CD4-positive, alpha-beta T cell treated with Interferon alpha-2 for 1 hour (primary cell): ENCODE results near the gene CDV3.

ENCODE experiments used
- DNase-seq, 2 donors: peaks; one replicate each; pipeline ENCODE4 v3.0.0-alpha.2; 2020 to 2022

The CDV3 gene

GRCh38 chr3:133570139-133570936 is 3.1 kb upstream of the CDV3 start:
- DNase-seq, result no peak

DNA sequence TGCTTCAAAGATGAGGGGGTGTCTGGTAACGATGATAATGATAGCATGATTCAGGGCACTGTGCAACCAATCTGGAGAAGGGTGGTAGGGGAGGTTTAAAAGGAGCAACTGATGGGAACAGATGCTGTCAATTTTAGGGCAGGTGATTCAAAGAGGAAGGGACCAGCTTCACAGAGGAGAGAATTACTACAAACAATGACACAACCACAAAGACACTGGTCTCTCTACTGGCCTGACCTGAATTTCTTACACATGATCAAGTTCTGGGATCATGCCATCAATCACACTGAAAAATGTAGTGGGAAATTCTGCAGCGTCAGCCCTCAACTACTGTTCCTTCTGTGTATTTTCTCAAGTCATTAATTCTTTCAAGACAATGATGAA is 2.6 kb upstream of the CDV3 start:
- DNase-seq, result no peak

DNA sequence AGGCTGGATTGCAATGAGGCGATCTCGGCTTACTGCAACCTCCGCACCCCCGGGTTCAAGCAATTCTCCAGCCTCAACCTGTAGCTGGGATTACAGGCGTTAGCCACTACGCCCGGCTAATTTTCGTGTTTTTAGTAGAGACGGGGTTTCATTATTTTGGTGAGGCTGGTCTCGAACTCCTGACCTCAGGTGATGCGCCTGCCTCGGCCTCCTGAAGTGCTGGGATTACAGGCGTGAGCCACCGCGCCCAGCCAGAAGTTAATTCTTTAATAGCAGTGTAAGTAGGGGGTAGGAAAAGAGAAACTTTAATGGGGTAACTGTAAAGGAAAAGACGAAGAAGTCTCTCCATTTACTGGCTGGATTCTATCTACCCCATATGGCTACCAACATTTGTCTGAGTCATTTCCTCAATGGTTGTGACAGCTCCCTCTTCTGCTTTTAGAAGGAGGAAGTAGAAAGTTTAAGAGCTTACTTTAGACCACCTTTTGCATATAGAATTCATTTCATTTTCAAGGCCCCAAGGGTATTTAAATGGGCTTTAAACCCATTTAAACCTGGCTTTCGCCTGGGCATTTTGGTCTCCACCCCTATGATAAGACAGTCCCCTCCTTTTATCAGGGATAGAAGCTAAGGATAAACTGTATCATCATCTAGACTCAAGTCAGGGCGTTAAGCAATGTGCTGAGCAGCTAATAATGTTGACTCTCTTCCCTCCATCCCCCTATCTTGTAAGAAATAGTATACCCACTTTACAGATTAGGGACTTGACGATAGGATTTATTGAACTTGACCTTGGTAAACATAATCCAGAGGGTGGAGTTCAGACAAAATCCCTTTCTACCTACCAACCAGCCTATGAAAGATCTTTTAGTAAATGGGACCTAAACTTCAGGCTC is 1.1 kb upstream of the CDV3 start:
- DNase-seq, result peak; percentile 26 to 50

DNA sequence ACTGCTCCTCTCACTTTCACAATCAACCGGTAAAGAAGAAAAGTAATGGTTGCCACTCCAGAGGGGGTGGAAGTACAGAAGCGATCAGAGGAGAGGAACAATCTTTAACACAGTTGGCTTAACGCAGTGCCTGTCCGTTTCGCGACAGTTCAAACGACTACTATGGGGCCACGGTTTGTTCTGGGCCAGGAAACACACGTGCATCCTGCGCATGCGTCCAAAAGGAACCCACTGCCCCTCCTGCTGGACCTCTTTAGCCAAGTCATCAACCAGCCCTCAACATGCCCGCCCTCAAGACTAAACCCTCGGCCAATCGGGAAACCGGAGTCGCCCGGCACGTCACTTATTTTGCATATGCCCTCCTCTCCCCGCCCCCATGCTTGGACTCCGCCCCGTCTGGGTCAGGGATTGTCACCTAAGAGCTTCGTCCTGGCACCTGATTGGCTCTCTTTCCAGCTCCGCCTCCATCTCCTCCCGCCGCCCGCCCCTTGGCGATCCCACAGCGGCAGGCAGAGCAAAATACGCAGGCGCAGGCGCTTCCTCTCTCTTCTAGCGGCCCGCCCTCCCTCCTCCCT is 345 bp upstream of the CDV3 start:
- peak; percentile 100 for DNase-seq

- peak; percentile 68 to 79 for DNase-seq
Observed at GRCh38 chr3:133574260-133574881, 885 bp downstream of the CDV3 start.

DNA sequence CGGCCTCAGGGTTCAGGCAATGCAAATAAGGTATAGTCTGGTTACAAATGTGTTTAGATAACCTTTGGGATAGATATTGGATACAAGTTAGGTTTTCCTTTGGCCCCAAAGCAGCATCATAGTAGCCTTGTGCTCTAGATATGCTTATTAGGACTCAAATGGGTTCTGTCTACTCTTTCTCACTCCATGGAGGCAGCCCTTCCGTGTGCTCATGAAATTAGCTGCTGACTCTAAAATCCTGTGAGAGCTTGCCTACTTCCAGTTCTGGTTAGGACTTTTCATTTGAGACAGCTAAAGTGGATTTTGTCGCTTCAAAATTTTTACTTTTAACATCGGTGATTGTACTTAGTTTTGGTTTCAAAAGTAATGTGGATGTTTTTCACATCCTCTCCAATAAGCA is 1.6 kb downstream of the CDV3 start:
- DNase-seq, result no peak

DNA sequence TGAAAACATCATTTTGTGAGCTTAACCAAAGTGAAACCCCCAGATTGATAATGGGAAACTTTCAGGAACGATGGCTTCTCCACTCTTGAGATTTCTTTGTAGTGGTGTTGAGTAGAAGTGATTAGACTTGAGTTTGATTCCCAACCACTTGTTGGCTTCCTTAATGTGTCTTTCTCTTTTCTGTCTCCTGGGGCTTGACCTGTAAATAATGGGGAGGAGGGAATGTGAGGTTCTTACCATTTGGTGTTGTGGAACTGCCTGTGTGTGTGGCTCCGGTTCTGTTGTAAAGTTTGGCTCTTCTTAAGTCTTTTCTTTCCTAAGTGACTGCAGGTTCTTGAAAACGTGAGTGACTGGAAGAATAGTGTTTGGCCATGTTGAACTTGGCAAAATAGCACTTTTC is 2.7 kb downstream of the CDV3 start:
- no peak for DNase-seq

GRCh38 chr3:133578548-133579191 is 5.2 kb downstream of the CDV3 start:
- peak in 1 of 2 donors; percentile 24 for DNase-seq

GRCh38 chr3:133583396-133583795 is 9.9 kb downstream of the CDV3 start:
- DNase-seq, result no peak

DNA sequence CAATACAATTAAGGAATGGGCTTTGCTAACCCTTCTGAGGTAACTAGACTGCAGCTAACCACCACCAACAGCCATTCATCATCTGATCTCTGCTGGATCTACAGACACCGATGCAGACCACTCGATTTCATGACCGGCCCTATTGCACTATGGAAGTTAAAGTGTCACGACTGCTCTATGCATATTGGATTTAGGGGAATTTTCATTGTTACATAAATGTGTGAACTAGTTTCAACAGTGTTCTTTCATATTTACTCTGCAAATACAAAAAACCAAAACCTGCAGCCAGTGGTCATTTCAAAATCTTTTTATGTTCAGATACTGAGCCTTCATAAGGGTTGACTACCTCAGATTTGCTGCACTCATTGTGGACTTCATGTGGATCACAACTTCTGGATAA is 14.5 kb downstream of the CDV3 start:
- no peak for DNase-seq

GRCh38 chr3:133588784-133589465 is 15.4 kb downstream of the CDV3 start:
- no peak for DNase-seq

DNA sequence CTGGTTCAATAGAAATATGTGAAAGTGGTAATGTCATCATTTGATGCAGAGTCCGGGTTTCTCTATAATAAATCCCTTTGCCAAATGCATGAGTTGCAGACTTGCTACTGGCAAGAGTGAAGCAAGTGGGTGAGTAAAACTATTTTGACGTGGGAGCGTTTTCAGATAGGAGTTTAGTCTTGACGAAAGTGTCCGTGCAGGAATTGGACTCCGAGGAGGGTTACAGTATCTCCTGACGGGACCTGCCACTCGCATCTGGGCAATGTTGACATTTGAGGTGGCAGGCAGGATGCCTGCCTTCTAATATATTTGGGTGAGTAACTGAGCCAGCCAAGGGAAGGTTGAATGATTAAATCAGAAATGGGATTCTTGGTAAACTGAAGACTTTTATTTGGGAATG is 16.0 kb downstream of the CDV3 start:
- no peak for DNase-seq

- no peak for DNase-seq
Observed at GRCh38 chr3:133591271-133591742, 17.8 kb downstream of the CDV3 start.

GRCh38 chr3:133592843-133593242 is 19.4 kb downstream of the CDV3 start:
- DNase-seq, result peak in 1 of 2 donors; percentile 21

GRCh38 chr3:133593243-133593642 is 19.8 kb downstream of the CDV3 start:
- no peak for DNase-seq

GRCh38 chr3:133595341-133595740 is 21.9 kb downstream of the CDV3 start:
- no peak for DNase-seq

DNA sequence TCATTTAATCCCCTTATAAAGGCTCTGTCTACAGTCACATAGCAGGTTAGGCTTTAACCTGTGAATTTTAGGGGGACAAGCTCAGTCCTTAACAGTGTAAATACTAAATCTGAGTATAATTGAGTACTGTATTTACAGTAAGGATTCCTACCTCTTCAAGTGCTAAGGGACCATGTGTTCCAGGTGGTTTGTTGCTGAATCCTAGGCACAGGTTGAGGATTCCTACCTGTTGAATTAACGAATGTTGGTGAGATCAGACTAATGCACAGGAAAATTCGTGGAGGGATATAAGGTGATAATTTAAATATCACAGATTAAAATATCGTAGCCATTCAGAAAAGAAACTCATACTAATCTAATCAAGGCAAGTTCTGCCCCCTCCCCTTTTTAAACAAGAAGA is 24.9 kb downstream of the CDV3 start:
- DNase-seq, result no peak

DNA sequence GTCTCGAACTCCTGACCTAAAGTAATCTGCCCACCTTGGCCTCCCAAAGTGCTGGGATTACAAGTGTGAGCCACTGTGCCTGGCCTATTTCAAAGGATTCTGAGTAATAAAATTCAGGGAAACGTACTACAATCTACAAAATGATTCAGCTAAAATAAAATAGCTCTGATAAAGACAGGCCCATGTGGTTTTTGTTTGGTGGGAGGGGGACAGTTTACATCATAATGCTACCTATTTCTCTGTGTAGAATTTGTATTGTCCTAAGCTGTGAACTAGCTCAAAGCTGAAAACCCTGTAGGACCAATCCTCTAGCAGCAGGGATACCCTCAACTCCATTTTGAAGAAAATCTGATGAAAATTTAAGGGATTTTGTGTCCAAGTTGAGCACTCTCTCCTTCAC is 25.8 kb downstream of the CDV3 start:
- DNase-seq, result no peak

DNA sequence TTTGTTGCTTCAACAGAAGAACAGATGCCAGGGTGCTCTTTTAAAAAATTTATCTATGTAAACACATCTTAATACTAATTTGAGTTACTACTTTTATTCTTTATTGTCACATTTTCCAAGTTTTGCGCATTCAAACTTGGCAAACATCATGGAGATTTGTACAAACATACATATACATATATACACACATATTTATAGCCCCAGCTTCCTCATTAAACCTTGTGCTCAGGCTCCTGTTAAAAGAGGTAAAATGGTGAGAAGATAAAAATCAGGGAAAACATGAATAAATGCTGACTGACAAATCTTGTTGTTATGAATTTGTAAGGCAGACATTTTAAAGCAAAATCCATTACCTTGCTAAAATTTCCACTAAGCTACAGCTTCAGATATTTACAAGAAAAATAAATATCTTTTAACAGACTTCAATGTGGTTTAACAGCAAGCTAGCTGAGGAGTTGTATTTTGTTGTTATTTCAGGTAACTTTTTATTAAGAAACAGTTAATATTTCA is 27.1 kb downstream of the CDV3 start:
- DNase-seq, result no peak

GRCh38 chr3:133606342-133606741 is 32.9 kb downstream of the CDV3 start:
- DNase-seq, result no peak

DNA sequence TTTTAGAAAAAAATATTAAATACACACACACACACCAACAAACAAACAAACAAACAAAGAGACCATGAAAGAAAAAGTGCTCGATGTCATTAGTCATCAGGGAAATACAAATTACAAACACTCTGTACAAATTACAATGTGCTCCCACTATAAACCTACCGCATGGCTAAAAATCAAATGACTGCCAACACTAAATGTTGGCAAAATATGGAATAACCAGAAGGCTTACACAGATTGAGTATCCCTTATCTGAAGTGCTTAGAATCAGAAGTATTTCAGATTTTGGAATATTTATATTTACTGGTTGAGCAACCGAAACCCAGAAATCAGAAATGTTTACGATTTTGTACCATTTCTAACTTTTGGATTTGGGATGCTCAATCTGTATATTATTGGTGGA is 33.4 kb downstream of the CDV3 start:
- no peak for DNase-seq

DNA sequence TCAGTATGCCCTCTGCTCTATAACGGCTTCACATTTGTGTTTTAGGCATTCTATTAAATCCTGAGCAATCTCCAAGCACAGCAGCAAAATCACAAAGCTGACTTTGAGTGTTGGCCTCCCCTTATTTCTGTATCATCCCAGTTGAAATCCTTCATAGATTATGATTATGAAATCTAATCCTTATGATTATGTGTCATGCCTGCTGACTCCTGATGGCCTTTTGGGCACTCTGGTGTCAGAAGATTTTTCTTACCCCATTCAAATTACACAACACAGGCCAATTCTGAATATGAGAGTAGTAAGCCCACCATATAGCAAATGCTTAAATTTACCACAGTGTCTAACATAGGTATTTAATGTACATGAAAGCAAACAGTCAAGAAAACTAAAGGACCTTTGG is 34.3 kb downstream of the CDV3 start:
- no peak for DNase-seq
